VCaP (cell line): ENCODE data around the gene SPRR5.

Experiments used
- H3K27ac ChIP-seq: fragments of 450-650 bp; 2 replicates; pipeline ENCODE4 v1.5.1; 2017
- TF ChIP-seq, protein P1 (sequence below): fragments of 450-650 bp; conservative IDR thresholded peaks from 2 replicates; pipeline ENCODE4 v1.5.1; 2017; ENCODE audit warnings: mild to moderate bottlenecking, moderate library complexity

The SPRR5 gene

GRCh38 chr1:152960452-152961044 is 13.5 kb downstream of the SPRR5 start:
- H3K27ac ChIP-seq: no peak overlapping the region
- TF ChIP-seq, protein P1, sequence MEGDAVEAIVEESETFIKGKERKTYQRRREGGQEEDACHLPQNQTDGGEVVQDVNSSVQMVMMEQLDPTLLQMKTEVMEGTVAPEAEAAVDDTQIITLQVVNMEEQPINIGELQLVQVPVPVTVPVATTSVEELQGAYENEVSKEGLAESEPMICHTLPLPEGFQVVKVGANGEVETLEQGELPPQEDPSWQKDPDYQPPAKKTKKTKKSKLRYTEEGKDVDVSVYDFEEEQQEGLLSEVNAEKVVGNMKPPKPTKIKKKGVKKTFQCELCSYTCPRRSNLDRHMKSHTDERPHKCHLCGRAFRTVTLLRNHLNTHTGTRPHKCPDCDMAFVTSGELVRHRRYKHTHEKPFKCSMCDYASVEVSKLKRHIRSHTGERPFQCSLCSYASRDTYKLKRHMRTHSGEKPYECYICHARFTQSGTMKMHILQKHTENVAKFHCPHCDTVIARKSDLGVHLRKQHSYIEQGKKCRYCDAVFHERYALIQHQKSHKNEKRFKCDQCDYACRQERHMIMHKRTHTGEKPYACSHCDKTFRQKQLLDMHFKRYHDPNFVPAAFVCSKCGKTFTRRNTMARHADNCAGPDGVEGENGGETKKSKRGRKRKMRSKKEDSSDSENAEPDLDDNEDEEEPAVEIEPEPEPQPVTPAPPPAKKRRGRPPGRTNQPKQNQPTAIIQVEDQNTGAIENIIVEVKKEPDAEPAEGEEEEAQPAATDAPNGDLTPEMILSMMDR: peak; percentile 21; the same call in 1 of the 2 replicates

DNA sequence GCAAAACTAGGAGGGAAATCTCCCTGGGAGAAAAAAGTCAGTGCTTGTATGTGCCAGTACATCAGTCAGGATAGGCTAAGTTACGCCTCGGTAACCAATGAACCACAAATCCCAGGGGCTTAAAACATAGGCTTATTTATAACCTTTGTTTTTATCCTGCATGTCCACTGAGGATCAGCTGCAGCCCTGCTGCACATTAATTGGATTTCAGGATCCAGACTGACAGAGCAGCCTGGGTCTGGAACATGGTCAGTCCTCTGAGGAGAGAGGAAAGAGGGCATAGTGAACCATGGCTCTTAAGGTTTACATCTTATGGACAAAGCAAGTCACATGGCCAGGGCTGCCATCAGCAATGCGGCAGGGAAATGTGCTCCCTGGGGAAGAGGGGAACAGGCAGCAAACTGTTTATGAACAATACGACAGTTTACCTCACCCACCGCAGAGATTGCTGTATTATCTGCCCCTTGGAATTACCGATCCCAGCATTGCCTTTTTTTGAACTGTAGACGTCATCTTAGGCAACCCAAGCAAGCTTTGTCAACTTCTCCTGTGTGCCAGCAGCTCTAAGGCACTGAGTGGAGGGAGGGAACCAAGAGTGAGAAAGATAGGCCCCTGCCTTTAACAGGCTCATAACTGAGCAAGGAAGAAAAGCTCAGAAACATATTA is 14.4 kb downstream of the SPRR5 start:
- no peak overlapping the region for H3K27ac ChIP-seq
- TF ChIP-seq, protein P1: no peak

- TF ChIP-seq, protein P1: no peak
- no peak overlapping the region for H3K27ac ChIP-seq
Observed at GRCh38 chr1:152962876-152963415, 15.9 kb downstream of the SPRR5 start.

GRCh38 chr1:152964536-152964935 is 17.5 kb downstream of the SPRR5 start:
- no peak overlapping the region for H3K27ac ChIP-seq

GRCh38 chr1:152965853-152966252 is 18.8 kb downstream of the SPRR5 start:
- TF ChIP-seq, protein P1: no peak
- H3K27ac ChIP-seq: no peak overlapping the region

More at GRCh38 chr1:152964536-152964935, 17.5 kb downstream of the SPRR5 start:
- TF ChIP-seq, protein P1: no peak

GRCh38 chr1:152967201-152967600 is 20.2 kb downstream of the SPRR5 start:
- H3K27ac ChIP-seq: no peak overlapping the region
- TF ChIP-seq, protein P1: no peak

DNA sequence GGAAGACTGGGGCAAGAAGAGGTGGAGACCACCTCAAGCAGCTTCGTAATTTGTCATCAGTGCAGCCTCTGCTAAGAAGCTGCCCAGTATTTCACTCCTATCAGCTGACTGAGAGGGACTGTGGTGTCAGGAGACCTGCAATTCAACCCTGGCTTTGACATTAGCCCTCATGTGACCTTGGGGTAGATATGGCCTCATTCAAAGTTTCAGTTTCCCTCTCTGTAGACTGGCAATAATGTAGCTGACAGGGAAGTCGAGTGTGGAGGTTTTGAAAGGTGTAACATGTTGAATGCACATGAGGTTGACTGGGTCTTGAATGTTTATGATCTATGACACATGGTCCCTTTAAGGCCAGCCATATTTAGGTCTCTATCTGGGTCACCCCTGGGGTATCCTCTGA is 21.2 kb downstream of the SPRR5 start:
- TF ChIP-seq, protein P1: no peak
- H3K27ac ChIP-seq: no peak overlapping the region
